ENCODE measurements around the gene FOCAD.
A peak's percentile ranks its signal among the peaks of the same experiment; 100 is the strongest.

FOCAD gene

GRCh38 chr9:21031091-21031807 is 347.2 kb downstream of the FOCAD start, which contains the start of gene HACD4:
HACD4 (minus strand) TSS chr9:21031640; CDS start chr9:21031590, 50 bp downstream.
- peak; percentile 24 for DNase-seq (ENCODE audit: low read depth, low spot score)
- H3K4me3 ChIP-seq (ENCODE audit: low read length): peak within 1 kb of the TSS; percentile 55

- H3K4me3 ChIP-seq (ENCODE audit: low read length): peak overlapping the region; percentile 55
- DNase-seq (ENCODE audit: low read depth, low spot score): no peak
These were observed 347.7 kb downstream of the FOCAD start for GRCh38 chr9:21031808-21032183.

- DNase-seq (ENCODE audit: low read depth, low spot score): no peak
- no peak overlapping the region for H3K4me3 ChIP-seq (ENCODE audit: low read length)
These were observed 353.2 kb downstream of the FOCAD start for GRCh38 chr9:21037278-21037677.

GRCh38 chr9:21039302-21039701 is 355.2 kb downstream of the FOCAD start:
- DNase-seq (ENCODE audit: low read depth, low spot score): no peak
- no peak overlapping the region for H3K4me3 ChIP-seq (ENCODE audit: low read length)

- no peak for DNase-seq (ENCODE audit: low read depth, low spot score)
- no peak overlapping the region for H3K4me3 ChIP-seq (ENCODE audit: low read length)
These were observed 358.4 kb downstream of the FOCAD start for GRCh38 chr9:21042466-21042865.

GRCh38 chr9:21043841-21044240 is 359.8 kb downstream of the FOCAD start:
- H3K4me3 ChIP-seq (ENCODE audit: low read length): no peak overlapping the region
- no peak for DNase-seq (ENCODE audit: low read depth, low spot score)
